Measurements from ENCODE around the gene WDCP. TPM values are rescaled to one million over a fixed set of nuclear protein-coding genes. Genes with fewer than 3 reads are reported as not detected.

The WDCP gene
- total and polyA plus RNA-seq, 10 of the 15 experiments (the other 5 are each of a cell fraction or from before 2014, with no cell fraction given), result 5.5 to 21.3 (median 13.2) TPM

DNA sequence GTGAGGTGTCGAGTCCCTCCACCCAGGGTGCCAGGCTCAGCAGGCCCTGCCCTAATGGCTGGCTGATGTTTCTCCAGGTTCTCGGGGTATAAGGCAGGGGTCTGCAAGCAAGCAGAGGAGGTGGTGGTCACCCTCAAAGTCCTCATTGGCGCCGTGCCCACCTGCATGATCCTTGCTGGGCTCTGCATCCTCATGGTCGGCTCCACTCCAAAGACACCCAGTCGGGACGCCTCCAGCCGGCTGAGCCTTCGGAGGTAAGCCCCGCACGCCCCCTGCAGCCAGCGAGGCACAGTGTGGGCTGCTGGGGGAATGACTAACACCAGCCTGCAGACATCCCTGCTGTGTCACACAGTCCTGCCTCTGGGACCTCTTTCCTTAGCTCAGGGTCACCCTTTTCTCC is 23.2 kb downstream of the WDCP start:
- intact Hi-C loops (cut with micrococcal nuclease; ENCODE audit: unreplicated experiment) (no loop called here), in situ Hi-C loops (cut with MboI) (no loop called here)
- no peak overlapping the region for H3K9ac ChIP-seq (ENCODE audit: control insufficient read depth, insufficient read depth, low read length)
- RAD21 ChIA-PET (ENCODE audit: unreplicated experiment), result no interaction called here
- H3K27ac ChIP-seq (ENCODE audit: control insufficient read depth, insufficient read depth), result no peak overlapping the region
- no peaks in the 10 kb centered on the region for H3K27me3 ChIP-seq (replicated peaks in 1 of 2; ENCODE audit: control insufficient read depth in 2 of 2, insufficient read depth in 2 of 2, low read length in 1 of 2)
- no TSS peak for BruUV-seq (replicated peaks)
- H3K4me1 ChIP-seq (ENCODE audit: control insufficient read depth, insufficient read depth, low read length), result no peaks in the 10 kb centered on the region
- peaks cover 0 to 8% of the 10 kb centered on the region in 2 experiments; a peak in 3 of 4 replicates for H3K36me3 ChIP-seq (ENCODE audit: control insufficient read depth in 2 of 2, insufficient read depth in 2 of 2, low read length in 1 of 2)
- WGBS (ENCODE audit: insufficient coverage, insufficient replicate concordance, low lambda C conversion rate, missing lambda C conversion rate), result 96% methylated on average over 8 of the region's 12 CpGs
- no peaks in the 10 kb centered on the region for H4K20me1 ChIP-seq (ENCODE audit: control insufficient read depth, insufficient read depth)
- CTCF ChIA-PET, result no interaction called here
- no peaks in the 10 kb centered on the region for H3K9me3 ChIP-seq (replicated peaks; ENCODE audit: control insufficient read depth, insufficient read depth, low read length)
- no peak overlapping the region for H2AFZ ChIP-seq (ENCODE audit: control insufficient read depth, low read depth, low read length)
- SMC1A ChIA-PET (ENCODE audit: uncharacterized antibody, unreplicated experiment), result no interaction called here
- POLR2A ChIA-PET, result no interaction called here
- ATAC-seq (no peak), FAIRE-seq (no peak), DNase-seq (ENCODE audit: low read depth, low spot score) (no peak)
- no peak overlapping the region for H3K4me3 ChIP-seq
- no peak overlapping the region for H3K4me2 ChIP-seq (ENCODE audit: control insufficient read depth, insufficient read depth)
- no peak for TF ChIP-seq KAT2A (conservative IDR thresholded peaks at IDR 0.05; ENCODE audit: control insufficient read depth, low read depth, low read length)
- TF ChIP-seq BACH1 (IDR thresholded peaks at IDR 0.05; ENCODE audit: borderline replicate concordance), result no peak
- no peak for TF ChIP-seq TCF7 (IDR thresholded peaks at IDR 0.05; ENCODE audit: borderline replicate concordance)
- TF ChIP-seq SMAD1 (IDR thresholded peaks at IDR 0.05; ENCODE audit: low read depth, partially characterized antibody), result no peak
- no peak for TF ChIP-seq MEF2A (IDR thresholded peaks at IDR 0.05; ENCODE audit: insufficient read depth, low read depth, low read length)
- TF ChIP-seq, protein P1, sequence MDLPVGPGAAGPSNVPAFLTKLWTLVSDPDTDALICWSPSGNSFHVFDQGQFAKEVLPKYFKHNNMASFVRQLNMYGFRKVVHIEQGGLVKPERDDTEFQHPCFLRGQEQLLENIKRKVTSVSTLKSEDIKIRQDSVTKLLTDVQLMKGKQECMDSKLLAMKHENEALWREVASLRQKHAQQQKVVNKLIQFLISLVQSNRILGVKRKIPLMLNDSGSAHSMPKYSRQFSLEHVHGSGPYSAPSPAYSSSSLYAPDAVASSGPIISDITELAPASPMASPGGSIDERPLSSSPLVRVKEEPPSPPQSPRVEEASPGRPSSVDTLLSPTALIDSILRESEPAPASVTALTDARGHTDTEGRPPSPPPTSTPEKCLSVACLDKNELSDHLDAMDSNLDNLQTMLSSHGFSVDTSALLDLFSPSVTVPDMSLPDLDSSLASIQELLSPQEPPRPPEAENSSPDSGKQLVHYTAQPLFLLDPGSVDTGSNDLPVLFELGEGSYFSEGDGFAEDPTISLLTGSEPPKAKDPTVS (IDR thresholded peaks at IDR 0.05; ENCODE audit: low read depth, low read length), result no peak
- TF ChIP-seq ELK1 (IDR thresholded peaks at IDR 0.05; ENCODE audit: low read depth, low read length), result no peak
- no peak for TF ChIP-seq MYC (IDR thresholded peaks at IDR 0.05; ENCODE audit: insufficient read depth, insufficient read length, insufficient replicate concordance, low read length, severe bottlenecking)
- TF ChIP-seq FOXM1 (IDR thresholded peaks at IDR 0.05; ENCODE audit: low read depth, low read length), result no peak
- TF ChIP-seq POLR2A (IDR thresholded peaks at IDR 0.05; ENCODE audit: low read depth, low read length), result no peak
- TF ChIP-seq NFXL1 (IDR thresholded peaks at IDR 0.05; ENCODE audit: borderline replicate concordance), result no peak
- TF ChIP-seq STAT3 (IDR thresholded peaks at IDR 0.05; ENCODE audit: low read depth, low read length), result no peak
- TF ChIP-seq TAF1 (IDR thresholded peaks at IDR 0.05; ENCODE audit: borderline replicate concordance, low read depth, low read length), result no peak
- no peak for TF ChIP-seq DPF2 (IDR thresholded peaks at IDR 0.05)
- TF ChIP-seq RELB (IDR thresholded peaks at IDR 0.05; ENCODE audit: low read depth), result no peak
- TF ChIP-seq PKNOX1 (IDR thresholded peaks at IDR 0.05), result no peak
- H3K79me2 ChIP-seq (ENCODE audit: control insufficient read depth, insufficient read depth, low read length), result no peaks in the 10 kb centered on the region

All from GM12878 (cell line).